Activated CD4-positive, CD25-positive, alpha-beta regulatory T cell treated with anti-CD3 and anti-CD28 coated beads, Interleukin-2, amount 50 U/mL, for 24 hours (primary cell): Measurements from ENCODE around the gene PIP5K1B.
A peak's percentile ranks its signal among the peaks of the same experiment; 100 is the strongest.
"Not testable (repeated sequence)": the region's sequence is repeated elsewhere in the genome, so short reads cannot be mapped to it uniquely, and the experiment has no call there.

Source experiments
- ATAC-seq, 2 donors: fragments of 150-1000 bp; cut with Tn5 transposase; one replicate each; pipeline ENCODE4 v1.10.0; 2021; ENCODE audit warnings: mild to moderate bottlenecking in 1 of 2, moderate library complexity in 1 of 2

The PIP5K1B gene

GRCh38 chr9:68961587-68961986 is 256.5 kb downstream of the PIP5K1B start:
- no peak for ATAC-seq

- no peak for ATAC-seq
Measured at GRCh38 chr9:68963416-68963815, 258.4 kb downstream of the PIP5K1B start.

DNA sequence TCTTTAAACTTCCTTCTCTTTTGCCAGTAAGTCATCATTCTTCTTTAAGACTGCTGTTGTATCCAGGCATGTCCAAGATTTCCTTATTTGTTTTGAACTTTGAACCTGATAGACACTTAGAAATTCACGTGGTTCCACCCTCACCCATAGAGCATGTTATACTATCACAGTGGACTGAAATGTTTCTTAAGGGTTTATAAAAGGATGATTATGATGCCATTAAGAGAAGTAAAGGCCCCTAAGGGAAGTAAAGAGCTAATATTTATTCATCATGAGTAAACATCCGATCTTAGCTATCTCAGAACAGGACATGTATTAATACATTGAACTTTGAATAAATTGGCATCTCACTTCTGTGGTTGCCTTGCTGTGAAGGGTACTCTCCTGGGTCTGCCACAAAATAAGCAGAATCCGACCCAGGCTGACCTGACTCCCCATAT is 259.1 kb downstream of the PIP5K1B start:
- no peak for ATAC-seq

DNA sequence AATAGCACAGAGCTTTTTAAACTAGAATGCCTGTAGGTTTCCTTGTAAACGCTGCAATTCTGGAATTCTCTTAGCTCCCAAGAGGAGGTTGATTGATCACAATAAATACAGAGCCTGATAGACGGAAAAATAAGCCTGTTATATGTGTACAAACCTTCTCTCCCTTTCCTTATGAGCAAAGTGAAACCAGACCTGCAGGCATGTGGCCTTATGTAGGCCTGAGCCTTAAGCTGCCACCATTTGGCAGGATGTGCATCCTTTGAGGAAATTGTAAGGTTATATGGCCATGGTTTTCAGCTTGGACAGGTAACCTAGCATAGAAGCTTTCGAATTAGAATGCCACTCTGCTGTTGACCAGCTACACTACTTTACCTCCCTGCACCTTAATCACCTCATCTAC is 259.7 kb downstream of the PIP5K1B start:
- ATAC-seq, result no peak

DNA sequence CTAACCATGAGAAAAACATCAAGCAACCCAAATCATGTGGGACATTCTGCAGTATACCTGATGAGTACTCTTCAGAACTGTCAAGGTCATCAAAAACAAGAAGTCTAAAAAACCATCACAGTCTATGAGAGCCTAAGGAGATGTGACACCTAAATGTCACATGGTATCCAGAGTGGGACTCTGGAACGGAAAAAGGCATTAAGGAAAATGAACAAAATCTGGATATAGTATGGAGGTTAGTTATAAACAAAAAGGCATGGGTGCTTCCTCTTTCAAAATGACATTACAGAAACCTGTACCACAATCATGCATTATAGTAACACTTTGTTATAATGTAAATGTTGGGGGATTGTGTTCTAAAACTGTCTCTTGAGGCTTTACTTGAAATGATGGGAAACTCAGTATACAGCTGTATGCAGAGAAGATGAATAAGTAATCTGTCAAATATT is 261.5 kb downstream of the PIP5K1B start:
- no peak for ATAC-seq

DNA sequence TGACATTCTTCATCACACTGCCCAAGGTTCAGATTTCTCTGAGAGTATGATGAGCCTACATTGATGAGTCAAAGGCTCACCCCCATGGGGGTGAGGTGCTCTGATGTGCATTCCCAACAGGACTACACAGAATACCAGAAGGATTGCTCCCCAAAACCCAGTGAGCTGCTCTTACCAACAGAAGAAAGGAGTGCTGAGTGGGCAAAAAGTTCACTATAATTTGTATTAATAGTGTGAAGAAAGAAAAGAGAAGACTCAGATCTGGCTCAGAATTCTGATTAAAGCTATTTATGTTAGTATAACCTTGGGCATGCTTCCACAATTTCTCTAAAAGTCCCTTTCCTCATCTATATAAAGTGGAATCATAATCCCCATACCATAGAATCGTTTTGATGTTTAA is 262.8 kb downstream of the PIP5K1B start:
- ATAC-seq, result no peak

DNA sequence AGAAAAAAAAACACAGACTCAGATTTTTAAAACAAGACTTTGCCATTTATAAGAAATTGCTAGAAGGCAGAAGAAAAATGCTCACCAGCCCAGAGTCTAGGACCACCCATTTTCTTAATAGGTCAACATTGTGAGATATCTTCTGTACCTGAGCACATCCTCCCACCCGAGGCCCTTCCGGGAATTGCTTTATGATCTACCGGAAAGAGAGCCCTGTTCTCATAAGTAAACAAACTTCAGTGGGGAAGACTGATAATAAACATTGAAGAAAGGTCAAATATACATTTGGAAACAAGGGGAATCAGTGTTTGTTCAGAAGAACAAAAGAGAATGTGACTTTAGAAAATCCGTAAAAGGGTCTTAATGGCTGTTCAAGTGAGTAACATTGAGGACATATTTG is 264.5 kb downstream of the PIP5K1B start:
- no peak for ATAC-seq

GRCh38 chr9:68970151-68970550 is 265.1 kb downstream of the PIP5K1B start:
- no peak for ATAC-seq

GRCh38 chr9:68973619-68974018 is 268.6 kb downstream of the PIP5K1B start:
- ATAC-seq, result no peak

- ATAC-seq, result peak; percentile 90 to 94
Measured at GRCh38 chr9:68974431-68974830, 269.4 kb downstream of the PIP5K1B start.

DNA sequence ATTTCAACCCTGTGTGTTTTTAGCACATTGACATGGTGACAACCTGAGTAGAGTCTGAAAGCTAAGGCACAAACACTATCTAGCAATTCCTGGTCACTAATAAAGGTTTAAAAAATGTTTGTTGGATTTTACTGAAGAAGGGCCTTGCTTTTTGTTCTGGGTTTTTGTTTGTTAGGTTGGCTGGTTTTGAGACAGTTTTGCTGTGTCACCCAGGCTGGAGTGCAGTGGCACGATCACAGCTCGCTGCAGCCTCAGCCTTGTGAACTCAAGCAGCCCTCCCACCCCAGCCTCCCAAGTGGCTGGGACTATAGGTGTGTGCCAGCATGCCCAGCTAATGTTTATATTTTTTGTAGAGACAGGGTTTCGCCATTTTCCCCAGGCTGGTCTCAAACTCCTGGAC is 269.9 kb downstream of the PIP5K1B start:
- ATAC-seq, result peak in 1 of 2 donors; percentile 4

DNA sequence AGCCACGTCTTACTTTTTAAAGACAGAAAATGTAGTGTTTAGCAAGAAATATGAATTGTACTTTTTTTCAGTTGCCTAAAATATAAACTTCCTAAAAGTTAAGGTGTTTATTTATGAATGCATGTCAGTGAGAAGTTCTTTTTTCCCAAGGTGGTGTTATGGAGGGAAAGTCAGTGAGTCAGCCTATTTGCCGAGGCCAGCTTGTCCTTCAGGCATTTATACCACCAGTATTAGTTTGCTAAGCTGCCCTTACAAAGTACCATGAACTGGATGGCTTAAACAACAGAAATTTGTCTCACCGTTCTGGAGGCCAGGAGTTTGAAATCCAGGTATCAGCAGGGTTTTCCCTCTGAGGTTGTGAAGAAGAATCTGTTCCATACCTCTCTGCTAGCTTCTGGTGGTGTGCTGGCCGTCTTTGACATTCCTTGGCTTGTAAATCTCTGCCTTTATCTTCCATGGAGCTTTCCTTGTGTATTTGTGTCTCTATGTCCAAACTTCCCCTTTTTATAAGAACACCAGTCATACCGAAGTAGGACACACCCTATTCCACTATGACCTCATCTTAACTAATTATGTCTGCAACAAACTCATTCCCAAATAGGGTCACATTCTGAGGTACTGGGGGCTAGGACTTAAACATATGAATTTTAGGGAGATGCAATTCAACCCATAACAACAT is 270.5 kb downstream of the PIP5K1B start:
- no peak for ATAC-seq

- ATAC-seq, result no peak
Measured at GRCh38 chr9:68978066-68978465, 273.0 kb downstream of the PIP5K1B start.

GRCh38 chr9:68978501-68978900 is 273.5 kb downstream of the PIP5K1B start:
- no peak for ATAC-seq

DNA sequence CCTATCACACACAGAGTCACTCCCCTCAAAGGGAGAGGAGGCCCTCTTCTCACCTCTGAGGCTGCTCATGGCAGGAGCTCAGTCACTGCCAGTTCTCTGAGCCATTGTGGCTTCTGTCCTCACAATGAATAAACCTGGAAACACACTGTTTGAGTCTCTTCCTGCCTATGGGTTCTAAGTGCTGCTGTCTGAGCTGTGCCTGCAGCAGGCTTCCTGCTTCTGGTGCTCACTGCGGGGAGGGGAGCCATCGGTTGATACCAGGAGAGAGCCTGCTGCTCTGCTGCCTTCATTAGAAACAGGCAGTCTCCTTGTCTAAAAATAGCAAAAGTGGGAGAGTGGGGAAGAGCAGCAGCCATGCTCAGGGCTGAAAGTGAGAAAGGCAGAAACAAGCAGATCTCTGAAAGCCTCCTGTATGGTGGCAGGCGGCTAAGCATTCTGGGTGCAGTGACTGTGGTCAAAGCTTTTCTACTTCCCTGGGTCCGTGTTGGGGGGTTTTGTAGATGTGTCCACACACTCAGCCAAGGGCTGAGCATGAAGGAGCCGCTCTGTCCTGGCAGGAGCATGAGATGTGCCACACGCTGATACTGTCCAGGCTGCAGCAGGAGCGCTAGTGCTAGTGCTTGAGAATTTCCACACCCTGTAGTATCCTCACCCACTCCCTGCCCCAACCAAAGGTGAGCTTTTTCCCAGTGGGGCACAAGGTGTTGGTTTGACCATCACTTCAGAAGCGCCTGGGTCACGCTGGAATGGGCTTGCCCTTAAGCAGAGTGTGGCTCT is 274.7 kb downstream of the PIP5K1B start:
- ATAC-seq, result peak; percentile 65 to 67

DNA sequence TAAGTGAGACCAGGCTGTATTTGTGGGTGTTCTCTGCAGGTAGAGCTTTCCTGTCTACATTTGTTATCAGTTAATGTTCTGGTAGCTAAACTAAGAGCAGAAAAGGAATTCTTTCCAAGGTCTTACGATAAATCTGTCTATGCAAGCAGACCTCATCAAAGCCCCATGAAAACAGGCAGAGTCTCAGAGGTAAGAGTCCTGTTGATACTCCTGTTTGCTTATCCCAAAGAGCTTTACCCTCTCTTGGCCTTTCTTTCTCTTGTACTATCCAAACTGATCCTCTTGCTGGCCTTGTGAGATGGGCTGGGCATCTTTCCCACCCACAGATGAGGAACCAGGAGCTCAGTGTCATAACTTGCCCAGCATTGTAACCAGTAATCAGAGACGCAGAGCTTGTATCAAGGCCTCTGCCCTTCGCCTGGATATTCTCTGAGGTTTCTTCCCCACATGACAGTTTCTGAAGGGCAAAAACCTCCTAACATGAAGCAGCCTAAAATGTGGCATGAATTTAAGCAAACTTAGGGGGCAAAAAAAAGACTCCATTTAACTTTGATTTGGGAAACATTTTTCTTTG is 275.4 kb downstream of the PIP5K1B start:
- ATAC-seq, result no peak

- no peak for ATAC-seq
Measured at GRCh38 chr9:68981789-68982188, 276.7 kb downstream of the PIP5K1B start.

GRCh38 chr9:68983008-68983411 is 278.0 kb downstream of the PIP5K1B start:
- no peak for ATAC-seq

- ATAC-seq, result no peak
Measured at GRCh38 chr9:68983522-68984424, 278.7 kb downstream of the PIP5K1B start.

GRCh38 chr9:68986949-68987348 is 281.9 kb downstream of the PIP5K1B start:
- ATAC-seq, result not testable (repeated sequence)

GRCh38 chr9:68991457-68991856 is 286.4 kb downstream of the PIP5K1B start:
- ATAC-seq, result no peak

DNA sequence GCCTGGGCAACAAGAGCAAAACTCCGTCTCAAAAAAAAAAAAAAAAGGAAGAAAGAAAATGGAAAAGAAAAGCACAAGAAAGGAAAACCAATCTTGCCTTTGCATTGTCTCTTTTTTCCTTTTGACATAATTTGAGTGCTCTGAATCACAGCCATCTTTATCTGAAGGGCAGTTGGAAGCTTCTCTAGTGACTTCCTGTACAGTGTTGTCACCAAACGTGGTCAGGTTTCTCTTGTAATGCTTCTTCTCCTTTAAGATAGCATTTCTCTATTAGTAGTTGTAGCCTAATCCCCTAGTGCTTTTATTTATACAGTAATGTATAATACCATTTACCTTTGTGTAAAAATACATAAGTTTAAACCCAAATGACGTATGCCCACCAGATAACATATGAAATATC is 290.7 kb downstream of the PIP5K1B start:
- no peak for ATAC-seq

DNA sequence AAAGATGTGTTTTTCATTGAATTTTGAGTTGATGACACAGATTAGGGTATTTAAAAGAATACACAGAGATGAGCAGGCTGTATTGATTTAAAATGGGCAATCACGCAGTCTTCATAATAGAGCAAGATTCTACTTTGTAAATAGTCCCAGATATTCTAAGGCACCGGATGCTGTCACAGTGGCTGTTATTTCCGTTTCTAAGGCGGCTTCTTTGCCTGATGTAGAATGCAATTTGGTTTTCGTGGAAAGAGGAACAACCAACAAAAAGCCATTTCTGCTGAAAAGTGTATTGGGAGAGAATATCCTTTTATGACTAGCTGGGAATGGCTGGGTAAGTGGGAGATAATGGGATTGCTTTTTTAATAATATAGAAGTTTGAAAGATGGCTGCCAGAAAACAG is 291.4 kb downstream of the PIP5K1B start:
- ATAC-seq, result peak in 1 of 2 donors; percentile 16
